Inferior parietal cortex (tissue), 1 donor: ENCODE results near the gene NFIA.
A peak's percentile ranks its signal among the peaks of the same experiment; 100 is the strongest.

ENCODE experiments used
- DNase-seq: peaks from one replicate; pipeline ENCODE4 v3.0.0-alpha.2; 2016; ENCODE audit errors: extremely low spot score

The NFIA gene

DNA sequence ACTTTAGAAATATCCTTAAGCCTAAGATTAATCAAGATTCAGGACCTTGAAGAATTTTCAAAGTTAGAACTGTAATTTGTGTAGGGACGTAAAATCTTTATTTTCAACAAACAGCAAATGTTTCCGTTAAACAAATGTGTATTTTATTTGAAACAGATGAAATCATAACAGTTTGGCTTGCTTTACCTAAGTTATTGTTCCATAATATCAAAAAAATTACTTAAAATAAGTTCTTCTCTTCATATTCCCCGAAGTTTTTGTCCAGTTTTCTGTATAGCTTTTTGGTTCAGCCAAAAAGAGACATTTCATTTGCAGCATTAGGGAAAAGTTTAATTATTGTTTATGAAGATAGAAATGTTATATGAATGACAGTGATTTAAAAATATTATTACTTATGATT lies 100.1 kb downstream of the NFIA start:
- no peak for DNase-seq

DNA sequence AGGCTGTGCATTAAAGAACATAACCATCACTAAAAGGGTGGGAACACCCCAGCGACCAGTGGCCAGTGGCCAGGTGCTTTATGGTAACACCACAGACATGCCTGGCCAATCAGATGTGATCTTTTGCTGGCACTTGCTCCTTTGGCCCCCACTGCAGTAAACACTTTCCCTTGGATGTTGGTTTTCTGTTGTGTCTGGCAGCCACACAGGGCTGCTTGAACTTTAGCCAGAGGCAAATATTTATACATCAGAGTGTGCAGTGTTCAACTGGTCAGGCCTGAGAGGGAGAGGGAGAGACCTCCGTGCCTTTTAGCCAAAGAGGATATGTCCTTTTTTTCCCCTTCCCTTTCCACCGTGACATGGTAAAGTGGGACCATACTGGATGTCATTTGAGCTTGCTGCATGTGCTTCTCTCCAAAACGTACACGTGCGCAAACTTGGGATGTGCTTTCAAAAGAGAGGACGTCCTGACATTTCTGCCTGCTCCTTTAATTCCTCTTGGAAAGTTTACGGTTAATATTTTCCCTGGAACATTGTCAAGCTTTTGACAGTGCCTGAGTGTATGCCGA lies 101.2 kb downstream of the NFIA start:
- DNase-seq: peak; percentile 68

DNA sequence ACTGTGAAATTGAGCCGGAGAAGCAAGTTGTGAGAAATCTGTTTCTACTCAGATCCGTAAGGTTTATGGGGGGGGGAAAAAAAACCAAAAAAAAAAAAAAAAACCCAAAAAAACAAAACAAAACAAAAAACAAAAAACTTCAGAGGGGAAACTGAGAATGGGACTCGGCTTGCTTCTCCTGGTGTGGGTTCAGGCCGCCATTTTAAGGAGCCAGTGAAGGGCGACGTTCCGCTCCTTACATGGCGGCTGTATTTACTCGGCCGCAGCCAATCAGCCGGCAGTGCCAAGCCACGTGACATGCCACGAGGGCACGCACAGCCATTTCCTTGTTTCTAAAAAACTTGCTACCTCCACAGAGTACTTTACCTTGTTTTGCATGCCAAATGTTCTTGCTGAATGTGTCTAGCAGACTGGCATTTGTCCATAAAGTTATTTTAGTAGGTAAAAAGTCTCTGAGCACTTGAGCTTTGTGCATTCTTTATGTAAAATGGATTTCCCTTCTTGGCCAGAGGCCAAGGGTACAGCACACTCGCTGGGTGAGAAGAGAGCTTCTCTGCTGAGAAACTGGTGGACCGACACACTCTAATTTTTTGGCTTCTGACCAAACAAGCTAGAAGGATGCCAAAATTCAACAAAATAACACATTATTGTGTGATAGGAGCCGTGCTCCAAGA lies 101.8 kb downstream of the NFIA start:
- peak; percentile 95 for DNase-seq

- no peak for DNase-seq
These were observed 102.3 kb downstream of the NFIA start for GRCh38 chr1:61184714-61185106.

GRCh38 chr1:61186753-61187152 lies 104.4 kb downstream of the NFIA start:
- no peak for DNase-seq

- DNase-seq: peak; percentile 63
These were observed 105.2 kb downstream of the NFIA start for GRCh38 chr1:61187352-61188086.

DNA sequence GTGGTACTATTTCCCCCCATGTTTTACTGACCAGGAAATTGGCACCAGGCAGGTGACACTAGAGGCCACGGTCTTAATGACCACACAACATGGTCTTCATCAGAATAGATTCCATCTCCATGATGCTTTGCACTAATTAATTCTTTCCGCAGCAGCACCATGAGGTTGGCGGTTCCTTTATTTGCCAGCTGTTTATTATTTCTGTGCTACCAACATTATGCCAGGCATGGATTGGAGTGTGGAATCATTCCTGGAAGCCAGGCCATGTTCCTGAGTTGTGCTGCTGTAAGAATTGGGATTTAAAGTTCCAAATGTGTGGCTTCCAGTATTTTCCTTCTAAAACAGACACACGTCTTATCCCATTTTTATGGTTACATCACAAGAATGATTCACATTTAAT lies 107.8 kb downstream of the NFIA start:
- DNase-seq: no peak

DNA sequence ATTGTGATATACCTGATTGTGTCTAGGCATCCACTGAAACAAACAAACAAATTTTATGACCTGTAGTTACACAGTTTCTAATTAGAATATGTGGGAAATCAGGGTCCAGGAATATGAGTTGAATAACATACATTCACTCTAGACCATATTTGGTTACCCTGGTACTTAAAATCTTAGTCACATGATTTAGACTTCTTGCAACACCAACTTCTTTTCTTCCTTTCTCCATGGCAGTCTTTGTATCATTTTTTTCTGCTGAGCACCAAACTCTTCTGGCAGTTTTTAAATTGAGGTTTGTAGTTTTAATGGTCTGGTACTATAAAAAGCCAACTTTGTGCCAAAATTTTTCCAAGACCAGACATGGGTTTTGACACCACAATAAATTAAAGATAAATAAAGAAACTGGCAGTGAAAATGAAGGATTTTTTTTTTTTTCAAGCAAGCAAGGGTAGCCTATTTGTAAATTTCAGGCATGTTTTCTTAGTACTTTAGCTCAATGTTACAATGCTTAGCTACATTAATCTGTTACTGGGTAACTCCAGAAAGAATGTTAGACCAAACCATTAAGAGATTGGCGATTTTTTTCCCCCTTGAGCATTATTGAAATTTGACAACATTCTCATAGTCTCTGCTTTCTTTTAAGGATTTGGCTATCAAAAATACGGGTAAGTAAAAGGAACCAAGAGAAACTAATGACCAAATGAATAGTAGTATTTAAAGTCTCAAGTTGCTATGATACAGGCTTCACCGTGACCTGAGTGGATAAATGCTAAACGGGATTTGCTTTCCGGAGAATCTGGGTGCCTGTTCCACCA lies 108.5 kb downstream of the NFIA start:
- no peak for DNase-seq

GRCh38 chr1:61191433-61191720 lies 109.0 kb downstream of the NFIA start:
- no peak for DNase-seq

- DNase-seq: no peak
These were observed 110.4 kb downstream of the NFIA start for GRCh38 chr1:61192663-61193330.

DNA sequence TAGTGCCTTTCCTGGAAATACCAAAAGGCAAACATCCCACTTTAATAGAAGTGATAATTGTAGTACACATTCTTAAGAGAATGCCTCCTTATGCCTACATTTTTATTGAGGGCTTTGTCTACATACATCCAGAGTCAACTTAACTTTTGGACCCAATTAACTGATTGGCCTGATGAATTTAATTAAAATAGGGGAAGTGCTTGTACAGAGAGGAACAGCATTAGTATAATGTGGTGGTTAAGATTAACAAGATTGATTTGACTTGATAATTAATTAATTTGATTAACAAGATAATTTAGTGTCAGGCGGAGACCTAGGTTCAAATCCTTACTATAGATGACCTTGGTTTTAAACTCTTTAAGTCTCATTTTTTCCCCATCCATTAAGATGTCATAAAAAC lies 111.4 kb downstream of the NFIA start:
- DNase-seq: no peak

DNA sequence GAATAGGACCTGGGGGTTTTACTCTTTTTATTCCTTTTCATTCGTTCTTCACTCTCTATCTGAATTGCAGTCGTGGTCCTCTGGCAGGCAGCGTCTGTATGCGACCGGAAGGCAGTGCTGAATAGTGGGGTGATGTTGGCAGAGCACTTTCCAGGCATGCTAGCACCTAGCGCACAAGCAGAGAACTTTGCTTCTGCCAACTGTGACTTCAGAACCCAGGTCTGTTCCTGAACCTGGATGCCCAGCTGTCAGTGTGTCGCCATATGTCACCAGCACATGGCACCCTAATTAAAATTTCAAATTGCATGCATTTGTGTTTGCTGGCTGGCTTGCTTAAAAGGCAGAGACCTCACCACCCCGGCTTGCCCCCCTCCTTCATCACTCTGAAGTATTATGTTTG lies 116.2 kb downstream of the NFIA start:
- no peak for DNase-seq

DNA sequence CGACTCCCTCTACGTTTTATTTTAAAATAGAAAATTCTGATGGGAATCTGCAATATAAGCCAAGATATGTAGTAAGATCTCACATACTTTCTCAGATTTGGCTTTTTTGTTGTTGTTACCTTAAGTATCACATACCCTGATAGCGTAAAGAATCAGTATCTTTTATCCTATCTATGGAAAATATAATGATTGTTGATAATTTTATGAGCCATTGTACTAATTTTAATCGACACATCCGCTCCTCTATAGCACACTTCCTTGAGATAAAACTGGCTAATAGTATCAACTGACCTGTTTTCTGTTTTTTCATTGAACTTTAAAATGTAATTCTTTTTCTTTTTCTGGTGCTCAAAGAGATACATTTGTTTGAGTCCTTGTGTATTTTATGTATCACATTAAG lies 118.7 kb downstream of the NFIA start:
- no peak for DNase-seq

- DNase-seq: no peak
These were observed 120.7 kb downstream of the NFIA start for GRCh38 chr1:61202854-61203598.

DNA sequence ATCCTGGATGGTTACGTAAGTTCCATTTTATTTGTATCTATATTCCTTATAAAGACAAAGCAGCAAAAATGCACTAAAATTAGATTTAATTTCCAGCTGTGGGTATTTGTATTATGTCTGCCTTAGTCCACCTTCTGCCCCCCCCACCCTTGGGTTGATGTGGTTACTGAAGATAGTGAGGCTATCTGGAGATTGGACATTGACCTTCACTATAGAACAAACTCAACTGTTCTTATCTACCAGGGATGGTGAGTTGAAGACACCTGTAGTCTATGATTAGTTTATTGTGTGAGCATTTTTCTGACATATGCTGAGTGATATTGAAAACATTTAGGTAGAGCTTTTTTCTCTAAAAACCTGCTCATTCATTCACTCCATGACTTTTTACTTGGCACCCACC lies 122.2 kb downstream of the NFIA start:
- no peak for DNase-seq

GRCh38 chr1:61207416-61207815 lies 125.1 kb downstream of the NFIA start:
- DNase-seq: no peak

- no peak for DNase-seq
These were observed 125.8 kb downstream of the NFIA start for GRCh38 chr1:61208172-61208571.

GRCh38 chr1:61208831-61209230 lies 126.5 kb downstream of the NFIA start:
- no peak for DNase-seq

DNA sequence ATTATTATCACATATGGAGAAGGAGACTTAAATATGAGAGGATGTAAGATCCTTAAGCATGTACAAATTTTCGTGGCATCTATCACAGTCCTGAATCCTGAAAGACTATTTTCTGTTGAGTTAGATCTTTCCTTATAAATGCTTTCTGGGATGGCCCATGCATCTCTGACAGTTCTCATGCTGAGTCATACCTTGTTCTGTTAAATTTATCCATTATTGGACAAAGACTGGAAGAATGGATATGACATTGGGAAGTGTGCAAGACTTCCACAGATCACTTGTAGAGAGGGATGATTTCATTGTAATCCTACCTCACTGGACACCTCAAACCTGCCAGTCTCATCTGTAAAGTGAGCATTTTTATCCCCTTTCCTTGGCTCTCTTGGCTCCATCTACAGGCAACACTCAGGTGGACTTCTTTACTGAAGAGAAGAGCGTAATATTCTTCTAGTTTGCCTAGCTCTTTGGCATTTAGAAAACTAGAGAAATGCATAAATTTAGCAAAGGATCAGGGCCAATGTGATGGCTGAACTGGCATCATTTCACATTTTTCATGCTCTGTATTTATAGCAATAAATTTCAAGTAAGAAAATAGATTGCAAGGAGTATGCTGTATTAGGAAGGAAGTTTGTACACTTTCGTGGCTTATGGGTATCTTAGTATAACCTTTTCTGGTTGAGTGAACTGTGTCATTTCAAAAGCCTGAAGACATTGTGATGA lies 128.2 kb downstream of the NFIA start:
- no peak for DNase-seq

- DNase-seq: no peak
These were observed 131.1 kb downstream of the NFIA start for GRCh38 chr1:61213245-61214011.
